ENCODE data around the gene NRCAM.

GRCh38 chr7:108308903-108309302 lies 147.3 kb downstream of the NRCAM start:
- TF ChIP-seq E2F4 (CRISPR knock-in tag; IDR thresholded peaks at IDR 0.05; ENCODE audit: borderline replicate concordance, low read depth), result no peak
- no peak for TF ChIP-seq IRF1 (CRISPR knock-in tag; IDR thresholded peaks at IDR 0.05)
- TF ChIP-seq CTCF (IDR thresholded peaks at IDR 0.05), result no peak
- no peak for TF ChIP-seq FOXK1 (CRISPR knock-in tag; IDR thresholded peaks at IDR 0.05)
- TF ChIP-seq ZSCAN18 (CRISPR knock-in tag; IDR thresholded peaks at IDR 0.05), result no peak
- TF ChIP-seq MAX (CRISPR knock-in tag; IDR thresholded peaks at IDR 0.05), result no peak
- no peak for TF ChIP-seq NFE2L1 (CRISPR knock-in tag; IDR thresholded peaks at IDR 0.05)
